ENCODE results near the gene BOLA3. TPM values are rescaled to one million over a fixed set of nuclear protein-coding genes. Genes with fewer than 3 reads are reported as not detected.
A peak's percentile ranks its signal among the peaks of the same experiment; 100 is the strongest.

The BOLA3 gene
- total and polyA plus RNA-seq, 10 of the 15 experiments (the other 5 are each of a cell fraction or from before 2014, with no cell fraction given) = 62.6 to 300 (median 134) TPM

DNA sequence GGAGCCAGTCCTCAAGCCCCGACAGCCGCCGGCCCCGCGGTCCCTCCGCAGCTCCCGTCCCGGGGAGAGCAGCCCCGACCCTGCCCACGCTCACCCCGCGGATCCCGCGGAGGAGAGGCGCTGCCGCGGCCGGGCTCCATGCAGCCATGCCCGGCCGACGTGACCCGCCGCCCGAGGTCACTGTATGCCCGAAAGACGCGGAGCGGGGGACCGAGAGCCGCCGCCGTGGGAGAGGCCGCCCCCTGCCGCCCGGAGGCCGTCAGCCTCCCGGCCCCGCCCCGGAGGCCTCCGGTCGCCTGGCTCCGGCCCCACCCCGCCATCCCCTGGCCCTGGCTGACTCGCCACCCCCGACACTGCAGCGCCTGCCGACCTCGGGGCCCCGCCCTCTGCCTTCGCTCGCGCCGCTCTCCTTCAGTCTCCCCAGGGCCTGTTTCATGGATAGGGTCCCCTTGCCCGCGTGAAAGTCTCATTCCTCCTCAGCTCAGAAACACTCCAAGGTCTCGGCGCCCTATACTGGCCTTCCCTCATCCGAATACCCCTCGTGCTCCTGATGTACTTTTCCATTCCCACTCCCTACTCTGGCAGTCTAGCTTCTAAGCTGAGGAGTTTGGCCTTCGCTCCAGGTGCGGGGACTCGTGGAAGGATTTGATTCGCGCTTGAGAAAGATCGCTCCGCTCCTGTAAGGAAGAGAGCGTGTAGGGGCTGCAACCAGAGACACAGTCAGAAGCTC, at the start of gene BOLA3 (continued):
- TF ChIP-seq MYB (IDR thresholded peaks at IDR 0.05; ENCODE audit: borderline replicate concordance, low read depth, low read length) (no peak), GATAD2B (conservative IDR thresholded peaks at IDR 0.05; ENCODE audit: low read depth) (peak; percentile 69; the same call in 1 of the 2 replicates), WRNIP1 (IDR thresholded peaks at IDR 0.05; ENCODE audit: borderline replicate concordance, low read depth, low read length) (no peak), RB1 (IDR thresholded peaks at IDR 0.05; ENCODE audit: borderline replicate concordance) (peak; percentile 82; the same call in 1 of the 2 replicates), HSF1 (IDR thresholded peaks at IDR 0.05; ENCODE audit: low read depth, low read length) (no peak), ZNF274 (IDR thresholded peaks at IDR 0.05; ENCODE audit: insufficient read depth, insufficient read length) (no peak), EZH2 (IDR thresholded peaks at IDR 0.05; ENCODE audit: borderline replicate concordance, control insufficient read depth, low read depth, low read length) (no peak), RUNX3 (IDR thresholded peaks at IDR 0.05; ENCODE audit: low read length) (peak; percentile 17; the same call in 1 of the 2 replicates), PAX5 (IDR thresholded peaks at IDR 0.05; ENCODE audit: borderline replicate concordance, low read depth, low read length) (0 out of 2 replicates have a peak, but pooled peaks have one; percentile 4), JUNB (IDR thresholded peaks at IDR 0.05) (no peak), SMC3 (IDR thresholded peaks at IDR 0.05; ENCODE audit: borderline replicate concordance, low read length) (peak; percentile 27; the same call in 1 of the 2 replicates)
- TF ChIP-seq, protein P1, sequence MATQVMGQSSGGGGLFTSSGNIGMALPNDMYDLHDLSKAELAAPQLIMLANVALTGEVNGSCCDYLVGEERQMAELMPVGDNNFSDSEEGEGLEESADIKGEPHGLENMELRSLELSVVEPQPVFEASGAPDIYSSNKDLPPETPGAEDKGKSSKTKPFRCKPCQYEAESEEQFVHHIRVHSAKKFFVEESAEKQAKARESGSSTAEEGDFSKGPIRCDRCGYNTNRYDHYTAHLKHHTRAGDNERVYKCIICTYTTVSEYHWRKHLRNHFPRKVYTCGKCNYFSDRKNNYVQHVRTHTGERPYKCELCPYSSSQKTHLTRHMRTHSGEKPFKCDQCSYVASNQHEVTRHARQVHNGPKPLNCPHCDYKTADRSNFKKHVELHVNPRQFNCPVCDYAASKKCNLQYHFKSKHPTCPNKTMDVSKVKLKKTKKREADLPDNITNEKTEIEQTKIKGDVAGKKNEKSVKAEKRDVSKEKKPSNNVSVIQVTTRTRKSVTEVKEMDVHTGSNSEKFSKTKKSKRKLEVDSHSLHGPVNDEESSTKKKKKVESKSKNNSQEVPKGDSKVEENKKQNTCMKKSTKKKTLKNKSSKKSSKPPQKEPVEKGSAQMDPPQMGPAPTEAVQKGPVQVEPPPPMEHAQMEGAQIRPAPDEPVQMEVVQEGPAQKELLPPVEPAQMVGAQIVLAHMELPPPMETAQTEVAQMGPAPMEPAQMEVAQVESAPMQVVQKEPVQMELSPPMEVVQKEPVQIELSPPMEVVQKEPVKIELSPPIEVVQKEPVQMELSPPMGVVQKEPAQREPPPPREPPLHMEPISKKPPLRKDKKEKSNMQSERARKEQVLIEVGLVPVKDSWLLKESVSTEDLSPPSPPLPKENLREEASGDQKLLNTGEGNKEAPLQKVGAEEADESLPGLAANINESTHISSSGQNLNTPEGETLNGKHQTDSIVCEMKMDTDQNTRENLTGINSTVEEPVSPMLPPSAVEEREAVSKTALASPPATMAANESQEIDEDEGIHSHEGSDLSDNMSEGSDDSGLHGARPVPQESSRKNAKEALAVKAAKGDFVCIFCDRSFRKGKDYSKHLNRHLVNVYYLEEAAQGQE (IDR thresholded peaks at IDR 0.05; ENCODE audit: low read depth, low read length) = 0 out of 2 replicates have a peak, but pooled peaks have one; percentile 24
- TF ChIP-seq, protein P2, sequence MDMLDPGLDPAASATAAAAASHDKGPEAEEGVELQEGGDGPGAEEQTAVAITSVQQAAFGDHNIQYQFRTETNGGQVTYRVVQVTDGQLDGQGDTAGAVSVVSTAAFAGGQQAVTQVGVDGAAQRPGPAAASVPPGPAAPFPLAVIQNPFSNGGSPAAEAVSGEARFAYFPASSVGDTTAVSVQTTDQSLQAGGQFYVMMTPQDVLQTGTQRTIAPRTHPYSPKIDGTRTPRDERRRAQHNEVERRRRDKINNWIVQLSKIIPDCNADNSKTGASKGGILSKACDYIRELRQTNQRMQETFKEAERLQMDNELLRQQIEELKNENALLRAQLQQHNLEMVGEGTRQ (IDR thresholded peaks at IDR 0.05; ENCODE audit: borderline replicate concordance, low read depth, low read length) = no peak
- TF ChIP-seq, protein P3, sequence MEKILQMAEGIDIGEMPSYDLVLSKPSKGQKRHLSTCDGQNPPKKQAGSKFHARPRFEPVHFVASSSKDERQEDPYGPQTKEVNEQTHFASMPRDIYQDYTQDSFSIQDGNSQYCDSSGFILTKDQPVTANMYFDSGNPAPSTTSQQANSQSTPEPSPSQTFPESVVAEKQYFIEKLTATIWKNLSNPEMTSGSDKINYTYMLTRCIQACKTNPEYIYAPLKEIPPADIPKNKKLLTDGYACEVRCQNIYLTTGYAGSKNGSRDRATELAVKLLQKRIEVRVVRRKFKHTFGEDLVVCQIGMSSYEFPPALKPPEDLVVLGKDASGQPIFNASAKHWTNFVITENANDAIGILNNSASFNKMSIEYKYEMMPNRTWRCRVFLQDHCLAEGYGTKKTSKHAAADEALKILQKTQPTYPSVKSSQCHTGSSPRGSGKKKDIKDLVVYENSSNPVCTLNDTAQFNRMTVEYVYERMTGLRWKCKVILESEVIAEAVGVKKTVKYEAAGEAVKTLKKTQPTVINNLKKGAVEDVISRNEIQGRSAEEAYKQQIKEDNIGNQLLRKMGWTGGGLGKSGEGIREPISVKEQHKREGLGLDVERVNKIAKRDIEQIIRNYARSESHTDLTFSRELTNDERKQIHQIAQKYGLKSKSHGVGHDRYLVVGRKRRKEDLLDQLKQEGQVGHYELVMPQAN (conservative IDR thresholded peaks at IDR 0.05) = no peak; the same call in 1 of the 2 replicates
- TF ChIP-seq, protein P4, sequence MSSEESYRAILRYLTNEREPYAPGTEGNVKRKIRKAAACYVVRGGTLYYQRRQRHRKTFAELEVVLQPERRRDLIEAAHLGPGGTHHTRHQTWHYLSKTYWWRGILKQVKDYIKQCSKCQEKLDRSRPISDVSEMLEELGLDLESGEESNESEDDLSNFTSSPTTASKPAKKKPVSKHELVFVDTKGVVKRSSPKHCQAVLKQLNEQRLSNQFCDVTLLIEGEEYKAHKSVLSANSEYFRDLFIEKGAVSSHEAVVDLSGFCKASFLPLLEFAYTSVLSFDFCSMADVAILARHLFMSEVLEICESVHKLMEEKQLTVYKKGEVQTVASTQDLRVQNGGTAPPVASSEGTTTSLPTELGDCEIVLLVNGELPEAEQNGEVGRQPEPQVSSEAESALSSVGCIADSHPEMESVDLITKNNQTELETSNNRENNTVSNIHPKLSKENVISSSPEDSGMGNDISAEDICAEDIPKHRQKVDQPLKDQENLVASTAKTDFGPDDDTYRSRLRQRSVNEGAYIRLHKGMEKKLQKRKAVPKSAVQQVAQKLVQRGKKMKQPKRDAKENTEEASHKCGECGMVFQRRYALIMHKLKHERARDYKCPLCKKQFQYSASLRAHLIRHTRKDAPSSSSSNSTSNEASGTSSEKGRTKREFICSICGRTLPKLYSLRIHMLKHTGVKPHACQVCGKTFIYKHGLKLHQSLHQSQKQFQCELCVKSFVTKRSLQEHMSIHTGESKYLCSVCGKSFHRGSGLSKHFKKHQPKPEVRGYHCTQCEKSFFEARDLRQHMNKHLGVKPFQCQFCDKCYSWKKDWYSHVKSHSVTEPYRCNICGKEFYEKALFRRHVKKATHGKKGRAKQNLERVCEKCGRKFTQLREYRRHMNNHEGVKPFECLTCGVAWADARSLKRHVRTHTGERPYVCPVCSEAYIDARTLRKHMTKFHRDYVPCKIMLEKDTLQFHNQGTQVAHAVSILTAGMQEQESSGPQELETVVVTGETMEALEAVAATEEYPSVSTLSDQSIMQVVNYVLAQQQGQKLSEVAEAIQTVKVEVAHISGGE (CRISPR knock-in tag; IDR thresholded peaks at IDR 0.05) = no peak
